Measurements from ENCODE around the gene SETX. TPM values are rescaled to one million over a fixed set of nuclear protein-coding genes. Genes with fewer than 3 reads are reported as not detected.

SETX gene
- total RNA-seq, 1 donor from 2014 or later = 56.9 TPM

GRCh38 chr9:132243156-132244074 lies 111.4 kb downstream of the SETX start:
- ATAC-seq (no peak), DNase-seq (peak; percentile 60)
- no peak overlapping the region for H3K4me3 ChIP-seq
- intact Hi-C loops (cut with DNase I) = no loop called here
- peaks cover 14% of the 10 kb centered on the region for H3K27me3 ChIP-seq
- no peak for TF ChIP-seq CTCF (IDR thresholded peaks at IDR 0.05)
- no peaks in the 10 kb centered on the region for H3K9me3 ChIP-seq
- no peak overlapping the region for H3K27ac ChIP-seq
- peaks cover 9% of the 10 kb centered on the region for H3K4me1 ChIP-seq
- no peaks in the 10 kb centered on the region for H3K36me3 ChIP-seq

GRCh38 chr9:132242621-132243155 lies 112.1 kb downstream of the SETX start:
- DNase-seq (peak; percentile 68), ATAC-seq (no peak)
- H3K9me3 ChIP-seq = no peaks in the 10 kb centered on the region
- peak overlapping the region; percentile 56 for H3K4me3 ChIP-seq
- peak overlapping the region; percentile 42 for H3K27ac ChIP-seq
- H3K4me1 ChIP-seq = peaks cover 9% of the 10 kb centered on the region
- no peaks in the 10 kb centered on the region for H3K36me3 ChIP-seq
- intact Hi-C loops (cut with DNase I) = no loop called here
- no peak for TF ChIP-seq CTCF (IDR thresholded peaks at IDR 0.05)
- H3K27me3 ChIP-seq = peaks cover 10% of the 10 kb centered on the region

GRCh38 chr9:132241840-132242620 lies 112.8 kb downstream of the SETX start:
- Histone ChIP-seq H3K36me3 (no peaks in the 10 kb centered on the region), H3K4me1 (peaks cover 9% of the 10 kb centered on the region), H3K9me3 (no peaks in the 10 kb centered on the region), H3K27ac (peak overlapping the region; percentile 42), H3K27me3 (peaks cover 4% of the 10 kb centered on the region), H3K4me3 (peak overlapping the region; percentile 56)
- DNase-seq (peak; percentile 68), ATAC-seq (no peak)
- intact Hi-C loops (cut with DNase I) = no loop called here
- no peak for TF ChIP-seq CTCF (IDR thresholded peaks at IDR 0.05)

GRCh38 chr9:132241483-132241839 lies 113.3 kb downstream of the SETX start:
- Histone ChIP-seq H3K27ac (peak overlapping the region; percentile 7), H3K9me3 (no peaks in the 10 kb centered on the region), H3K4me1 (peaks cover 12% of the 10 kb centered on the region), H3K36me3 (no peaks in the 10 kb centered on the region), H3K27me3 (no peaks in the 10 kb centered on the region), H3K4me3 (peak overlapping the region; percentile 56)
- intact Hi-C loops (cut with DNase I) = no loop called here
- no peak for TF ChIP-seq CTCF (IDR thresholded peaks at IDR 0.05)
- ATAC-seq (no peak), DNase-seq (no peak)

- Histone ChIP-seq H3K27me3 (no peaks in the 10 kb centered on the region), H3K9me3 (no peaks in the 10 kb centered on the region), H3K36me3 (no peaks in the 10 kb centered on the region), H3K27ac (peak overlapping the region; percentile 7), H3K4me1 (peaks cover 14% of the 10 kb centered on the region), H3K4me3 (peak overlapping the region; percentile 56)
- DNase-seq (peak; percentile 99), ATAC-seq (peak; percentile 95)
- TF ChIP-seq CTCF (IDR thresholded peaks at IDR 0.05) = no peak
- intact Hi-C loops (cut with DNase I) = no loop called here
Observed at GRCh38 chr9:132240841-132241482, 113.8 kb downstream of the SETX start.

All from upper lobe of right lung (tissue), 1 donor.